Measurements from ENCODE around the gene WNT3.

The WNT3 gene

GRCh38 chr17:46744441-46744840 lies 74.1 kb downstream of the WNT3 start:
- no peak for TF ChIP-seq CTCF (IDR thresholded peaks at IDR 0.05; ENCODE audit: low read depth, low read length)
- no peak overlapping the region for H3K4me3 ChIP-seq (ENCODE audit: low read depth, low read length)
- DNase-seq (ENCODE audit: low read depth, low spot score): no peak
- in situ Hi-C loops (cut with HindIII; ENCODE audit: low sequenced_read_pairs): no loop called here

GRCh38 chr17:46742565-46743270 lies 75.8 kb downstream of the WNT3 start:
- no peak overlapping the region for H3K4me3 ChIP-seq (ENCODE audit: low read depth, low read length)
- in situ Hi-C loops (cut with HindIII; ENCODE audit: low sequenced_read_pairs): no loop called here
- peak; percentile 79 for DNase-seq (ENCODE audit: low read depth, low spot score)
- no peak for TF ChIP-seq CTCF (IDR thresholded peaks at IDR 0.05; ENCODE audit: low read depth, low read length)

GRCh38 chr17:46741122-46741730 lies 77.3 kb downstream of the WNT3 start:
- TF ChIP-seq CTCF (IDR thresholded peaks at IDR 0.05; ENCODE audit: low read depth, low read length): no peak
- H3K4me3 ChIP-seq (ENCODE audit: low read depth, low read length): no peak overlapping the region
- no peak for DNase-seq (ENCODE audit: low read depth, low spot score)
- in situ Hi-C loops (cut with HindIII; ENCODE audit: low sequenced_read_pairs): no loop called here

GRCh38 chr17:46739982-46740381 lies 78.5 kb downstream of the WNT3 start:
- DNase-seq (ENCODE audit: low read depth, low spot score): no peak
- H3K4me3 ChIP-seq (ENCODE audit: low read depth, low read length): no peak overlapping the region
- in situ Hi-C loops (cut with HindIII; ENCODE audit: low sequenced_read_pairs): no loop called here
- no peak for TF ChIP-seq CTCF (IDR thresholded peaks at IDR 0.05; ENCODE audit: low read depth, low read length)

GRCh38 chr17:46738544-46738943 lies 79.9 kb downstream of the WNT3 start:
- H3K4me3 ChIP-seq (ENCODE audit: low read depth, low read length): no peak overlapping the region
- in situ Hi-C loops (cut with HindIII; ENCODE audit: low sequenced_read_pairs): no loop called here
- DNase-seq (ENCODE audit: low read depth, low spot score): no peak
- no peak for TF ChIP-seq CTCF (IDR thresholded peaks at IDR 0.05; ENCODE audit: low read depth, low read length)

- H3K4me3 ChIP-seq (ENCODE audit: low read depth, low read length): no peak overlapping the region
- no peak for DNase-seq (ENCODE audit: low read depth, low spot score)
- in situ Hi-C loops (cut with HindIII; ENCODE audit: low sequenced_read_pairs): no loop called here
- no peak for TF ChIP-seq CTCF (IDR thresholded peaks at IDR 0.05; ENCODE audit: low read depth, low read length)
Observed at GRCh38 chr17:46737326-46737725, 81.2 kb downstream of the WNT3 start.
